T1000 (cell line): ENCODE measurements around the gene CD1B.
"Not testable (repeated sequence)": the region's sequence is repeated elsewhere in the genome, so short reads cannot be mapped to it uniquely, and the experiment has no call there.

Experiments used
- DNase-seq: peaks from one replicate; lab custom pipeline; 2025; ENCODE audit warnings: mixed read lengths; lab: John Stamatoyannopoulos, UW

CD1B gene

GRCh38 chr1:158331481-158332150 lies at the start of gene CD1B:
Gene CD1B (minus strand): TSS chr1:158331531. CDS start chr1:158331423, 108 bp downstream.
- no peak for DNase-seq

- DNase-seq = no peak
Observed at GRCh38 chr1:158374860-158375259, 43.5 kb upstream of the CD1B start.

- not testable (repeated sequence) for DNase-seq
Observed at GRCh38 chr1:158374101-158374500, 42.8 kb upstream of the CD1B start.

DNA sequence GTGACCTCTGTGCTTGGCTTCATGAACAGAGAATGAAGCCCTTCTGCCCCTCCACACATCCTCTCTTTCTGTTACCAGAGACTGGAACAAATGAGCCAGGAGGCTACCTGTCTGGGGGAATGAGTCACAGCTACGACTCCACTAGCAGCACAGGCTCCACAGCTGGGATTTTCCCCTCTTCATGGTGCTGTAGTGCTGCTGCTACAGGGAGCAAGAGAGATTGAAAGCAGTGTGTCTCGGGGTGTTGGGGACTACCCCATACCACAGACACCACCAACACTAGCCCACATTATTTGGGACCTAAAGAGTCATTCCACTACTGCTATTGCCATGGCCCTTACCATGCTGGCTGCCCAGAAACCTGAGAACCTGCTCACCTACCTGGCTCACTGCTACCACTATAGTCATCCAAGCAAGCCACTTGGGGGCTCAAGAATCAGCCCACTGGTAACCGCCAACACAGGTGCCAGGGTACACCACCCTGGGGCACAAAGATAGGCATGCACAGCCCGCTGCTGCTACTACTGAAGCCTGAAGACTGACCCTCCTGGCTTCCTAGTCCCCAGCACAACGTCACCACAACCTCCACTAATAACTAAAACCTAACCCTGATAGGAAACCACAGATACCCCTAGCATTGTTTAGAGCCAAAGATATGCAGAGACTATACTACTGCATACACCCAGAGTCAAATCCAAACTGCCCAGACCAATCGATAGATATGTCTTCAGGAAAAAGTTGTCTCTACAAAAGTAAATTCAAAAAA lies 40.0 kb upstream of the CD1B start:
- DNase-seq = no peak

DNA sequence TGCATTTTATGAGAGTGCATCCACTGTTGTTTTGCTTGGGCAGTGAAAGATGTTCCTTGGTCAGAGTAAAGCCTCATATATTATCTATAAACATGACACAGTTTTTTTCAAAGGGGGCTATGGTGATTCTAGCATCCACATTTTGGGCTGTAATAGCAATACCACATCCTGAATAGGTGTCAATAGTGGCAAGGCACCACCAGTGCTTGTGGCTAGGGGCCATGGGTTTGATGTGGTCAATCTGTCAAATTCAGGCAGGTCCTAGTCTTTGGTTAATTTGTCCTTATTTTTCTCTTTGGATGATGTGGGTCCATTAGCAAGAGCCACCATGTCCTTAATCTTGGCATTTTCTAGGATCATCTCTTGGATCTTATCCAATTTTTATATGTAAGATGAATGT lies 35.5 kb upstream of the CD1B start:
- no peak for DNase-seq

DNA sequence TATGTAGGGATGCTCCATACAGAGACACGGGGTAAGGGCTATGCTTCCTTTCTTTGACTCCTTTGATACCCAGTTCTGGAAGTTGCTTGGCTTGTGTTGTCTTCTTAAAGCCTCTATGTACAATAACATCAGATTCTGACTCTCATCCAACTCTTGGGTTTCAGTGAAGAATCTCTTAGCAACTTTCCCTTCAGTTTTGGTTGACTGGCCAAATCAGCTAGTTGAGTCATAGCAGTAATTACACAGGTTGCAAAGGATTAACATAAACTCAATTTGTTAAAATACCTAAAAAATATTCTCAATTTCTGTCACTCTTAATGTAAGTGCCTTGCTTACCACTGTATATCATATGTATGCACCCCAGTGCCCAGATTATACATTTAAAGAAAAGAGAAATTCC lies 31.6 kb upstream of the CD1B start:
- DNase-seq = no peak

- no peak for DNase-seq
Observed at GRCh38 chr1:158362482-158362881, 31.2 kb upstream of the CD1B start.

DNA sequence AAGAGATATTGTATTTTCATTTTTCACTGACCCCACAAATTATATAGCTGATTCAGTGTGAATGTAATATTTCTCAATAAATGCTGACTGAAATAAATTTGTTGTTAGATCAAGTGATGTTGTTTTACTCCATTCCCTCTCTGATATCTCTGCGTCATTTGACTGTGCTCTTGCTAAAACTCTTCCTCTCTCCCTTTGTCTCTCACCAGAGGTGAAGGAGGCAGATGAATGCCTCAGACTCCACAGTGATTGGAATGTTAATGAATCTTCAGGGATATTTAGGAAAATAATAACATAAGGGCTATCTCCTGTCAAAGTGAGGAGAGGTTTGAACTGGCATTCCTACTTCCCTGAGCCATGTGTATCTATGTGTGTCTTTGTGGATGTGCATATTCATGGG lies 26.1 kb upstream of the CD1B start:
- DNase-seq = no peak

DNA sequence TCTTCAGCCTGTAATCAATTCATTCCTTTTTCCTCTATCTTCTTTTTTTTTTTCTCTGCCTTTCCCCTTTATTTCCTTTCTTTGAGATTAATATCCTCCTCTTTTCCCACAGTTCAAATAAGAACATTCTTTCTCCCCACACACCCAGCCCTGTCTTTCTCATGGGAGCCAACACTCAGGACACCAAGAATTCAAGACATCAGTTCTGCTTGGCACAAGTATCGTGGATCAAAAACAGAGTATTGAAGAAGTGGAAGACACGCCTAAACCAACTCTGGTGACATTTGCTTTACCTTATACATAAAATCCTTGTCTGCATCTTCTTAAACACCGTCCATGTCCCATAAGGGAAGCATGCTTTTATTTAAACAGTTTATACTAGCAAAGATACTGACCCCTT lies 25.3 kb upstream of the CD1B start:
- DNase-seq = no peak

DNA sequence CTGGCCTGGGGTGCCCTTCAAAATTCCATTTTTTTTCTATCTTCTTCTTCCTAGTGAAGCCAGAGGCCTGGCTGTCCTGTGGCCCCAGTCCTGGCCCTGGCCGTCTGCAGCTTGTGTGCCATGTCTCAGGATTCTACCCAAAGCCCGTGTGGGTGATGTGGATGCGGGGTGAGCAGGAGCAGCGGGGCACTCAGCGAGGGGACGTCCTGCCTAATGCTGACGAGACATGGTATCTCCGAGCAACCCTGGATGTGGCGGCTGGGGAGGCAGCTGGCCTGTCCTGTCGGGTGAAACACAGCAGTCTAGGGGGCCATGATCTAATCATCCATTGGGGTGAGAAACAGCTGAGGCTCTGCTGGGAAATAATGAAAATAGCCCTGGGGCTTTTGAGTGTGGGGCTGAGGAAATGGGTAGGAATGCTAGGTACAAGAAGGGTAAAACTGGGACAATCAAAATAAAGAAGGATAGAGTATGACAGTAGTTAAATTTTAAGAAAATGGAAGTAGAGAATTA lies 24.5 kb upstream of the CD1B start:
- no peak for DNase-seq

DNA sequence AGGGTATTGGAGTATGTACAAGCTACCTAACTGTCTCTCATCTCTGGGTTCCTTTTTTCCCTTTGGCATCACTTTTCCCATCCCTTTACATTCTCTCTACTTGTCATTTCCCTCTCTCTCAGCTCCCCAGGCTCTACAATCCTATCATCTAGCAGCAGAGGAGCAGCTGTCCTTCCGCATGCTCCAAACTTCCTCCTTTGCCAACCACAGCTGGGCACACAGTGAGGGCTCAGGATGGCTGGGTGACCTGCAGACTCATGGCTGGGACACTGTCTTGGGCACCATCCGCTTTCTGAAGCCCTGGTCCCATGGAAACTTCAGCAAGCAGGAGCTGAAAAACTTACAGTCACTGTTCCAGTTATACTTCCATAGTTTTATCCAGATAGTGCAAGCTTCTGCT lies 22.9 kb upstream of the CD1B start:
- DNase-seq = no peak

DNA sequence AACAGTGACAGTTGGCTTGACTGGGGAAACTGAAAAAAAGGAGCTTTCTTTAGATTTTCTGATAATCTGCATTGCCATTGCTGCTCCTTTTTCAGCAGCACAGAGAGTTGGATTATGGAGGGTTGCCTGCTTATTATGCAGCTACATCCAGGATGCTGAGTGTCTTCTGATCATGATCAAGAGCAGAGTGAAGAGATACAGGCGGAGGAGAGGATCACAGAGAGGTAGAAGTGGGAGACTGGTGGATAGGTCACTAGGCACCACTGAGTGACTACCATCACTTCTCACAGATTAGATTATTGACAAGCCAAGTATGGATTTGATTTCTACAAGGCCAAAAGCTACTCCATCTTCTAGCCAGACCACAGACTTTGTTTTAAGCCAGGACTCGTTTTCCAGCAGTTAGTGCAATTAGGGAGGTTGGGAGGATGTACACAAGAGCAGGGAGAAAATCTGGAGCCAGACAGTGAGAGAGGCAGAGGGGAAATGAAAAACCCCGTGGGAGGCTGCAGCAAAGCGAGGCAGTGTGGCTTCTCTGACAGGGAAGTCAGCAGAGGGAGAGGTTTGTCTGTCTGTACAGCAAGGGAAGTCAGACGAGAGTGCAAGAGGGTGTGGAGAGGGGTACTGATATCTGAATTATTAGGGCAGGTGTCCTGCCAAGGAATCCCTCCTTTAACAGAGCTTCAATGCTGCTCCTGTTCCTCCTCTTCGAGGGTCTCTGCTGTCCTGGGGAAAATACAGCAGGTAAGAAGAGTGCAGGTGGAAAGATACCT lies 22.2 kb upstream of the CD1B start, which contains the start of gene CD1E:
TSS of gene CD1E (plus strand) at position 592 of the 773 bp plus-strand sequence. CDS start at position 687, 95 bp downstream.
- no peak for DNase-seq

GRCh38 chr1:158348946-158349345 lies 17.6 kb upstream of the CD1B start:
- not testable (repeated sequence) for DNase-seq

DNA sequence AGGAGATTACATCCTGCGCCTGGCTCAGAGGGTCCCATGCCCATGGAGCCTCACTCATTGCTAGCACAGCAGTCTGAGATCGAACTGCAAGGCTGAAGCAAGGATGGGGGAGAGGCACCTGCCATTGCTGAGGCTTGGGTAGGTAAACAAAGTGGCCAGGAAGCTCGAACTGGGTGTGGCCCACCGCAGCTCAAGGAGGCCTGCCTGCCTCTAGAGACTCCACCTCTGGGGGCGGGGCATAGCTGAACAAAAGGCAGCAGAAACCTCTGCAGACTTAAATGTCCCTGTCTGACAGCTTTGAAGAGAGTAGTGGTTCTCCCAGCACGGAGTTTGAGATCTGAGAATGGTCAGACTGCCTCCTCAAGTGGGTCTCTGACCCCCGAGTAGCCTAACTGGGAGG lies 5.1 kb upstream of the CD1B start:
- DNase-seq = not testable (repeated sequence)

DNA sequence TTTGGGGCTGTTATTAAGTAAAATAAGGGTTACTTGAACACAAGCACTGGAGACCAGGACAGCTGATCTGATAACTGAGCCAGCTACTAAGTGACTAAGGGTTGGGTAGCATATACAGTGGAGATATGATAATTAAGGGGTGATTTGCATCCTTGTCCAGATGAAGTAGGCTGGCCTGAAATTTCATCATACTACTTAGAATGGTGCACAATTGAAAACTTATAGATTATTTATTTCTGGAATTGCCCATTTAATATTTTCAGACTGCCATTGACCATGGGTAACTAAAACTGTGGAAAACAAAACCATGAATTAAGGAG lies 3.8 kb upstream of the CD1B start:
- DNase-seq = no peak

- DNase-seq = no peak
Observed at GRCh38 chr1:158334526-158335212, 3.3 kb upstream of the CD1B start.

DNA sequence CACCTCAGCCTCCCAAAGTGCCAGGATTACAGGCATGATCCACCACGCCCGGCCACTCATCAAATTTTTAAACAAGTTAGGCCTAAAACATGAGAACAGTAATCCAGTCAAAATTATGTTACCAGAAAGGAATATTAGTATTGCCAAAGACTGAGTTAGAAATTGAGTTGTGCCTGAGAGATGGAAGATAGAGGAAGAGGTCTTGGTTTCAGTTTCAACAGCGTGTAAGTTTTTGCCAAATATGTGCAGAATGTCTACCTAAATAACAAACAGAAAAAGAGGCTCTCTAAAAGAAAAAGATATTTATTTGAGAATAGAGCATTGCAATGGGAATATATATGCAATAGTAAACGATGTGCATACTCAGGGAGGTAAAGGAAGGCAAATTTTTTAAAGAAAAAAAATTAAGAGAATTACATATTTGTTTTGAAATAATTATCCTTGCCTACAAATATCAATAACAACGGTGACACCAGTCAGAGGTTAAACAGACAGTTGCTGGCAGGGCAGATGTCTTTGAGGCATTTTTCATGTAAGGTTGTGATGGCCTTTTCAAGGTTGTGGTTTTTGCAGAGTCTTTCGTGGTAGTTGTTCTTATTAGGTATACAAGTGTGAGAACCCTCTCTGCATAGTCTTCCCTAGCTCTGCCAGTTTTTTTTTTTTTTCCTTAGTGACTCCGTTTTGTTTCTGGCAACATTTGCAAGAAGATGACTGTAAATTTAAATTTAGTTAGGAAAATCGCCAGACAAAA lies 2.2 kb upstream of the CD1B start:
- DNase-seq = no peak

GRCh38 chr1:158331106-158331425 lies 265 bp downstream of the CD1B start:
- DNase-seq = no peak

DNA sequence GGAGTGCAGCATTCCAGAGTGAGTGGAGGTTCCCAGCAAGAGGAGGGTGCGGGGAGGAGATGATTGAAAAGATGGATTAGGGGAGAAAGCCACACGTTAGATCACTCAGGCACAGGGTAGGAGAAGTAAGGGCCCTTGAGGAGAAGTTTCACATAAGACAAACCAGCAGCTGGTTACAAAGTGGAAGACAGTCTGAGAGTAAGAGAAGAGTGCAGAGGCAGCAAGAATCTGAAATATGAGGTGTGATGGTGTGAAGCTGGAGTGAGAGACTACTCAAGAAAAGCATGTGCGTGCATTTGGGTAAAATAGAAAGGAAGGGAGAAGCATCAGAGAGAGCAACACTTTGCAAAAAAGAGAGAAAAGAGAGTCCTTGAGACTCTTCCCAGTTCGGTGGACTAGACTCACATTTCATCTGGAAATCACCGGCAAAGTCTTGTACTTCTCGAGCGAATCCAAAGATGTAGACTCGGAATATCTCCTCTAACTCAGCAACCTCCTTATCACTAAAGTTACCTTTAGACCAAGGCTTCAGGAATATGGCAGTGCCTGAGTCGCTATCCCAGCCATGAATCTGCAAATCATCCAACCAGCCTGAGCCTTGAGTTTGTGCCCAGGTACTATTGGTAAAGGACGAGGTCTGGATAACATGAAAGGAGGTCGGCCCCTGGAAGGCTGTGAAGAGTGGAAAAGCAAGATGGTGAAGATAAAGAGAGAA lies 783 bp downstream of the CD1B start:
- DNase-seq = no peak

- DNase-seq = no peak
Observed at GRCh38 chr1:158329733-158330132, 1.6 kb downstream of the CD1B start.

DNA sequence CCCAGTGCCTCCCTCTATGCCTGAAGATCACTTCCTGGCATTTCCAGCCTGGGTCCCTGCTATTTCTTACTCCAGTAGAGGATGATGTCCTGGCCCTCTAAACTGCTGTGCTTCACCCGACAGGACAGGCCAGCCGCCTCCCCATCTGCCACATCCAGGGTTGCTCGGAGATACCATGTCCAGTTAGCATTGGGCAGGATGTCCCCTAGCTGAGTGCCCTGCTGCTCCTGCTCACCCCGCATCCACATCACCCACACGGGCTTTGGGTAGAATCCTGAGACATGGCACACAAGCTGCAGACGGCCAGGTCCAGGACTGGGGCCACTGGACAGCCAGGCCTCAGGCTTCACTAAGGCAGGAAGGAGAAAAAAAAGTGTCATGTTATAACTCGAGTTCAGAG lies 2.0 kb downstream of the CD1B start:
- DNase-seq = no peak
